GM13976 (cell line): ENCODE data around the gene JAML.

Experiments
- DNase-seq: peaks from one replicate; pipeline ENCODE4 v3.0.0; 2012; ENCODE audit warnings: low spot score
- CTCF ChIP-seq: IDR thresholded peaks from 2 replicates; pipeline ENCODE4 v1.5.1; 2012; ENCODE audit warnings: borderline replicate concordance, mild to moderate bottlenecking; ENCODE audit not compliant: insufficient read depth; ENCODE audit errors: extremely low read depth, missing control alignments, control extremely low read depth
- in situ Hi-C: fragments of 300-500 bp; cut with MboI; formaldehyde crosslinking; loops from one replicate; pipeline ENCODE4 v1.12.0; 2022; ENCODE audit warnings: low sequenced_read_pairs, mixed read lengths, inconsistent platforms; ENCODE audit not compliant: unreplicated experiment

JAML gene, protein sequence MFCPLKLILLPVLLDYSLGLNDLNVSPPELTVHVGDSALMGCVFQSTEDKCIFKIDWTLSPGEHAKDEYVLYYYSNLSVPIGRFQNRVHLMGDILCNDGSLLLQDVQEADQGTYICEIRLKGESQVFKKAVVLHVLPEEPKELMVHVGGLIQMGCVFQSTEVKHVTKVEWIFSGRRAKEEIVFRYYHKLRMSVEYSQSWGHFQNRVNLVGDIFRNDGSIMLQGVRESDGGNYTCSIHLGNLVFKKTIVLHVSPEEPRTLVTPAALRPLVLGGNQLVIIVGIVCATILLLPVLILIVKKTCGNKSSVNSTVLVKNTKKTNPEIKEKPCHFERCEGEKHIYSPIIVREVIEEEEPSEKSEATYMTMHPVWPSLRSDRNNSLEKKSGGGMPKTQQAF

GRCh38 chr11:118224511-118225188, at the start of gene JAML:
Gene JAML (minus strand): TSS chr11:118225011. CDS start chr11:118214866, 10,145 bp downstream.
- no peak for TF ChIP-seq CTCF
- in situ Hi-C loops, result no loop called here
- DNase-seq, result no peak

DNA sequence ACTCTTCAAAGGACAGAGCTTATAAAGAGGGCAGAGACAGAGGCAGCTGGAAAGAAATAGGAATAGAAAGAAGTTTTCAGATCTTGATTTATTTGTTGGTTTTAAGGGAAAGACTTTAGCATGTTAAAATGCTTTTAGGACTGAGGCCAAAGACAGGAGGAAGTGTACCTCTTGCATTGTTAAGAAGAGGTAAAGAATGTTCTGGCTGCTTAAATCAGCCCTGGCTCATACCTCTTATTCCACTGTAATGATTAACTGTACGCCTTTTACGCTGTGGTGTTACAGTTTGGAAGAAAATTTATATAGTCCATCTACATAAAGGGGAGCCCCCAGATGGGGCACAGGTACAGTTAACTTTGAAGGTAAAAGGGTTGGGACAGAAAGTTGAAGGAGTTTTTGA, 49.4 kb upstream of the JAML start:
- in situ Hi-C loops, result no loop called here
- no peak for DNase-seq
- no peak for TF ChIP-seq CTCF

DNA sequence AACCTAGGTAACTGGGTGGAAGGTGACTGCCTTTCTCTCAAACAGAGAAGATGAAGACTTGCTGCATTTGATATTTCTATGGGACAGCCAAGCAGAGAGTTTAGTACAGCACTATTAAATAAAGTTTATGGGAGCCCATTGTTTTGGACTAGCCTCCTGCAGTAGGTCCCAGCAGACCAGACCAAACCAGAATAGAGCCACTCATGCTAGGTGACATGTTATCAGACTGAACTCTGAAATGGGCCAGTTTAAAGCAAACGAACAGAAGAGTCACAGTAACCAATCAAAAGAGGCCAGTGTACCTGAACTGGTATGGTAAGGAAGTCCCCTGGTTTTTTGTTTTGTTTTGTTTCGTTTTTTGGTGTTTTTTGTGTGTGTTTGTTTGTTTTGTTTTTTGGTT, 47.2 kb upstream of the JAML start:
- no peak for DNase-seq
- in situ Hi-C loops, result no loop called here
- no peak for TF ChIP-seq CTCF

GRCh38 chr11:118267486-118267885, 42.7 kb upstream of the JAML start:
- no peak for DNase-seq
- TF ChIP-seq CTCF, result no peak
- in situ Hi-C loops, result no loop called here

- in situ Hi-C loops, result no loop called here
- no peak for DNase-seq
- no peak for TF ChIP-seq CTCF
Measured at GRCh38 chr11:118265954-118266353, 41.1 kb upstream of the JAML start.

- no peak for DNase-seq
- in situ Hi-C loops, result no loop called here
- no peak for TF ChIP-seq CTCF
Measured at GRCh38 chr11:118264569-118265465, 40.0 kb upstream of the JAML start.
